Astrocyte (in vitro differentiated cells and primary cell): Measurements from ENCODE around the gene COPS9. TPM values are rescaled to one million over a fixed set of nuclear protein-coding genes. Genes with fewer than 3 reads are reported as not detected.
A peak's percentile ranks its signal among the peaks of the same experiment; 100 is the strongest.

ENCODE experiments used
- DNase-seq: peaks from one replicate; pipeline ENCODE4 v3.0.0-alpha.2; 2010; ENCODE audit warnings: low read depth
- FAIRE-seq: peaks from 2 replicates; lab custom pipeline; 2011; peaks lifted over from hg19 to GRCh38; lab: Jason Lieb, UNC
- H2AFZ ChIP-seq: 2 replicates; pipeline ENCODE4 v1.6.0; 2012; ENCODE audit warnings: low read depth, low read length, inconsistent platforms
- H3K27ac ChIP-seq: 2 replicates; pipeline ENCODE4 v1.5.1; 2011; ENCODE audit warnings: low read depth, low read length, inconsistent platforms
- H3K27me3 ChIP-seq: 2 replicates; pipeline ENCODE4 v1.6.0; 2011; ENCODE audit warnings: low read length, inconsistent platforms; ENCODE audit not compliant: insufficient read depth
- H3K36me3 ChIP-seq: 2 replicates; pipeline ENCODE4 v1.5.1; 2011; ENCODE audit warnings: low read length, inconsistent platforms; ENCODE audit not compliant: insufficient read depth
- H3K4me1 ChIP-seq: 2 replicates; pipeline ENCODE4 v1.5.1; 2011; ENCODE audit warnings: low read length, inconsistent platforms; ENCODE audit not compliant: insufficient read depth
- H3K4me2 ChIP-seq: 2 replicates; pipeline ENCODE4 v1.6.0; 2012; ENCODE audit warnings: low read length, inconsistent platforms
- H3K4me3 ChIP-seq: 2 replicates; pipeline ENCODE4 v1.5.1; 2011; ENCODE audit warnings: low read depth, mild to moderate bottlenecking, low read length, inconsistent platforms; ENCODE audit not compliant: insufficient read depth
- H3K79me2 ChIP-seq: 2 replicates; pipeline ENCODE4 v1.6.0; 2012; ENCODE audit warnings: mild to moderate bottlenecking, low read length, inconsistent platforms; ENCODE audit not compliant: insufficient read depth
- H3K9ac ChIP-seq: 2 replicates; pipeline ENCODE4 v1.6.0; 2012; ENCODE audit warnings: mild to moderate bottlenecking, low read length, inconsistent platforms
- H3K9me3 ChIP-seq: 2 replicates; pipeline ENCODE4 v1.5.1; 2012; ENCODE audit warnings: low read depth, mild to moderate bottlenecking, low read length, inconsistent platforms; ENCODE audit not compliant: insufficient read depth
- H4K20me1 ChIP-seq: 2 replicates; pipeline ENCODE4 v1.6.0; 2012; ENCODE audit warnings: low read length, inconsistent platforms; ENCODE audit not compliant: insufficient read depth
- H3K27ac Mint-ChIP-seq: one replicate; pipeline ENCODE4 v1.8.0; 2021; ENCODE audit warnings: mild to moderate bottlenecking, mixed read lengths; ENCODE audit not compliant: unreplicated experiment
- H3K27me3 Mint-ChIP-seq: one replicate; pipeline ENCODE4 v1.8.0; 2021; ENCODE audit warnings: low read depth, mixed read lengths; ENCODE audit not compliant: unreplicated experiment
- H3K36me3 Mint-ChIP-seq: one replicate; pipeline ENCODE4 v1.8.0; 2021; ENCODE audit warnings: low read depth, mixed read lengths; ENCODE audit not compliant: unreplicated experiment
- H3K4me1 Mint-ChIP-seq: one replicate; pipeline ENCODE4 v1.8.0; 2021; ENCODE audit warnings: low read depth, mixed read lengths; ENCODE audit not compliant: unreplicated experiment
- H3K4me3 Mint-ChIP-seq: one replicate; pipeline ENCODE4 v1.8.0; 2021; ENCODE audit warnings: mild to moderate bottlenecking, moderate library complexity, mixed read lengths; ENCODE audit not compliant: unreplicated experiment
- H3K9me3 Mint-ChIP-seq: one replicate; pipeline ENCODE4 v1.8.0; 2021; ENCODE audit warnings: mild to moderate bottlenecking, mixed read lengths; ENCODE audit not compliant: unreplicated experiment
- EZH2 ChIP-seq: IDR thresholded peaks from 2 replicates; pipeline ENCODE4 v1.6.1; 2012; ENCODE audit warnings: mild to moderate bottlenecking, low read length, inconsistent platforms; ENCODE audit not compliant: insufficient read depth
- total RNA-seq: library from RNA; stranded (reverse); gene quantifications from 2 replicates; pipeline ENCODE4 v1.2.1, GENCODE V29; 2021
- TF ChIP-seq, protein P1 (sequence below): IDR thresholded peaks from 2 replicates; pipeline ENCODE4 v1.5.1; 2011; ENCODE audit warnings: low read depth, mild to moderate bottlenecking, inconsistent platforms, low read length, moderate library complexity; ENCODE audit not compliant: insufficient read depth

The COPS9 gene
- total RNA-seq, 1 donor from 2014 or later, result 192 TPM

DNA sequence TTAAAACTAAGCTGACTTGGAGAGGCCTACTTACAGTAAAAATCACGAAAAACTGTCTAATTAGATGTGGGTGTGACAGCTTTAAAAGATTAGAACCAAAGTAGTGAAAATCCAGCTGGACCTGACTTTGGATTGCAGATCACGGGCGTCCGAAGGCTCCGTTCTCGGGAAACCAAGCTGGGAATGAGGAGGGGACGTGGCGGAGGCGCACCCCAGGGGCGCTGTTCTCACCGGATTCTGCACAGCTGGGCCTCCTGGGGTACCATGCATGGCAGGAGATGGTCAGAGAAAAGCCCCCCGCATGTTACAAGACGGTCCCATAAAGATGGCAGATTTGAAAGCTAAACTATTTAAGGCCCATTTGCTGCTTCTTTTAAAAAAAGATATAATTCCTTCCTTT is 9.4 kb upstream of the COPS9 start:
- Histone ChIP-seq H3K9ac (no peak overlapping the region), H2AFZ (no peak overlapping the region), H3K9me3 (no peaks in the 10 kb centered on the region), H3K27ac (no peak overlapping the region), H3K36me3 (no peaks in the 10 kb centered on the region), H3K27me3 (peaks cover 4% of the 10 kb centered on the region), H3K4me2 (no peak overlapping the region), H4K20me1 (no peaks in the 10 kb centered on the region), H3K79me2 (no peaks in the 10 kb centered on the region), H3K4me1 (no peaks in the 10 kb centered on the region), H3K4me3 (no peak overlapping the region)
- FAIRE-seq (no peak), DNase-seq (no peak)
- no peaks in the 10 kb centered on the region for H3K36me3 Mint-ChIP-seq
- H3K27me3 Mint-ChIP-seq, result peaks cover 33% of the 10 kb centered on the region
- TF ChIP-seq, protein P1, sequence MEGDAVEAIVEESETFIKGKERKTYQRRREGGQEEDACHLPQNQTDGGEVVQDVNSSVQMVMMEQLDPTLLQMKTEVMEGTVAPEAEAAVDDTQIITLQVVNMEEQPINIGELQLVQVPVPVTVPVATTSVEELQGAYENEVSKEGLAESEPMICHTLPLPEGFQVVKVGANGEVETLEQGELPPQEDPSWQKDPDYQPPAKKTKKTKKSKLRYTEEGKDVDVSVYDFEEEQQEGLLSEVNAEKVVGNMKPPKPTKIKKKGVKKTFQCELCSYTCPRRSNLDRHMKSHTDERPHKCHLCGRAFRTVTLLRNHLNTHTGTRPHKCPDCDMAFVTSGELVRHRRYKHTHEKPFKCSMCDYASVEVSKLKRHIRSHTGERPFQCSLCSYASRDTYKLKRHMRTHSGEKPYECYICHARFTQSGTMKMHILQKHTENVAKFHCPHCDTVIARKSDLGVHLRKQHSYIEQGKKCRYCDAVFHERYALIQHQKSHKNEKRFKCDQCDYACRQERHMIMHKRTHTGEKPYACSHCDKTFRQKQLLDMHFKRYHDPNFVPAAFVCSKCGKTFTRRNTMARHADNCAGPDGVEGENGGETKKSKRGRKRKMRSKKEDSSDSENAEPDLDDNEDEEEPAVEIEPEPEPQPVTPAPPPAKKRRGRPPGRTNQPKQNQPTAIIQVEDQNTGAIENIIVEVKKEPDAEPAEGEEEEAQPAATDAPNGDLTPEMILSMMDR, result no peak
- TF ChIP-seq EZH2, result no peak
- no peak overlapping the region for H3K27ac Mint-ChIP-seq
- no peaks in the 10 kb centered on the region for H3K9me3 Mint-ChIP-seq
- no peak overlapping the region for H3K4me3 Mint-ChIP-seq
- peaks cover 3% of the 10 kb centered on the region for H3K4me1 Mint-ChIP-seq

DNA sequence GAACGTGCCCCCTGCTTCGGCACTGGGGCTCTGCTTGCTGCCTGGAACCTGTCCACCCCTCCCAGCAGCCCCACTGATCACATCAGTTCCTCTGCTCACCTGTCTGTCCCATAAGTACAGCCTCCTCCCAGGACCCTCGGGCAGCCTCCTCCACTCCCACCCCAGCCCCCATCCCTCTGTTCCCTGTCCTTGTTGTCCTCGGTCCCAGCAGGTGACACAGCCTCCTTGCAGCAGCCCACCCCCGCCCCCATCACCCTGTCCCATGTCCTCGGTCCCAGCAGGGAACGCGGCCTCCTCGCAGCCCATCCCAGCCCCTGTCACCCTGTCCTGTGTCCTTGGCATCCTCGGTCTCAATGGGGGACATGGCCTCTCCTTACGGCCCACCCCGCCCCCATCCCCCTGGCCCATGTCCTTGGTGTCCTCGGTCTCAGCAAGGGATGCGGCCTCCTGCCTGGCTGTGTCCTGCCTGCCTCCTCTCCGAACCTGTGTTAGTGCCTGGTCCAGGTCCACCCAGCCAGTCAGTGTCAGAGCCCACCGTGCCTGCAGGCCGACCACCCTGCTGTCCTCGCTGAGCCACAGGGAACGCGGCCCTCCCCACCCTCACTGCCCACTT is 8.7 kb upstream of the COPS9 start:
- Histone ChIP-seq H3K9me3 (no peaks in the 10 kb centered on the region), H3K79me2 (no peaks in the 10 kb centered on the region), H3K36me3 (no peaks in the 10 kb centered on the region), H2AFZ (peak overlapping the region; percentile 77), H3K4me2 (peak overlapping the region; percentile 32), H3K4me1 (no peaks in the 10 kb centered on the region), H3K4me3 (no peak overlapping the region), H3K9ac (no peak overlapping the region), H4K20me1 (no peaks in the 10 kb centered on the region), H3K27ac (no peak overlapping the region), H3K27me3 (peaks cover 4% of the 10 kb centered on the region)
- TF ChIP-seq EZH2, result no peak
- TF ChIP-seq, protein P1, result no peak
- H3K4me1 Mint-ChIP-seq, result peaks cover 3% of the 10 kb centered on the region
- no peaks in the 10 kb centered on the region for H3K36me3 Mint-ChIP-seq
- peaks cover 30% of the 10 kb centered on the region for H3K27me3 Mint-ChIP-seq
- no peak overlapping the region for H3K4me3 Mint-ChIP-seq
- no peaks in the 10 kb centered on the region for H3K9me3 Mint-ChIP-seq
- DNase-seq, result no peak
- no peak for FAIRE-seq
- H3K27ac Mint-ChIP-seq, result no peak overlapping the region
